SK-N-SH (cell line): ENCODE measurements around the gene VAMP7. TPM values are rescaled to one million over a fixed set of nuclear protein-coding genes. Genes with fewer than 3 reads are reported as not detected.

ENCODE experiments used
- CTCF ChIA-PET: fragments of 300-600, 350-600 bp; formaldehyde crosslinking; extraction: SDS; loops from one replicate; lab custom pipeline; 2021; lab: Yijun Ruan, JAX
- POLR2A ChIA-PET: fragments of 350-600 bp; sonication (Branson Sonifier 250); formaldehyde crosslinking; extraction: SDS; loops from one replicate; lab custom pipeline; 2020; ENCODE audit warnings: antibody characterized with exemption, inconsistent platforms; lab: Yijun Ruan, JAX
- DNase-seq: peaks from one replicate; pipeline ENCODE4 v3.0.0; 2012
- H2AFZ ChIP-seq: fragments of 200-600 bp; sonication (generic); 2 replicates; pipeline ENCODE4 v1.8.1; 2016; ENCODE audit warnings: antibody characterized with exemption, mild to moderate bottlenecking, low read depth
- H3F3A ChIP-seq: fragments of 200-600 bp; sonication (generic); replicated peaks from 2 replicates; pipeline ENCODE3; 2016; ENCODE audit warnings: antibody characterized with exemption, mild to moderate bottlenecking; ENCODE audit not compliant: insufficient read depth
- H3K27ac ChIP-seq, 2 experiments: fragments of 200-500 bp in 1 of 2; fragments of 200-600 bp in 1 of 2; sonication (Bioruptor generic) in 1 of 2; sonication (generic), shearing (Covaris generic) in 1 of 2; 2 replicates each; pipeline versions ENCODE4 v1.5.1 to v1.6.1; 2014 to 2016; ENCODE audit warnings: low read depth in 2 of 2, inconsistent platforms in 1 of 2, low read length in 1 of 2, mild to moderate bottlenecking in 1 of 2, mixed read lengths in 1 of 2
- H3K27me3 ChIP-seq: fragments of 200-600 bp; sonication (generic), shearing (Covaris generic); 2 replicates; pipeline ENCODE4 v1.6.1; 2016; ENCODE audit warnings: mixed run types; ENCODE audit not compliant: insufficient read depth
- H3K36me3 ChIP-seq, 2 experiments: fragments of 200-500 bp in 1 of 2; fragments of 200-600 bp in 1 of 2; sonication (Bioruptor generic) in 1 of 2; sonication (generic) in 1 of 2; replicated peaks in 1 of 2; 2 replicates each; pipeline versions ENCODE3 to v1.5.1; 2014 to 2016; ENCODE audit warnings: low read length in 1 of 2, mild to moderate bottlenecking in 1 of 2; ENCODE audit not compliant: insufficient read depth in 2 of 2, control insufficient read depth in 1 of 2
- H3K4me1 ChIP-seq, 2 experiments: fragments of 200-500 bp in 1 of 2; fragments of 200-600 bp in 1 of 2; sonication (Bioruptor generic) in 1 of 2; sonication (generic), shearing (Covaris generic) in 1 of 2; 2 replicates each; pipeline versions ENCODE4 v1.5.1 to v1.6.1; 2014 to 2016; ENCODE audit warnings: low read depth in 1 of 2, low read length in 1 of 2, mixed run types in 1 of 2; ENCODE audit not compliant: insufficient read depth in 2 of 2, control insufficient read depth in 1 of 2
- H3K4me2 ChIP-seq: fragments of 200-600 bp; sonication (generic), shearing (Covaris generic); 2 replicates; pipeline ENCODE4 v1.6.1; 2017; ENCODE audit warnings: mixed run types
- H3K4me3 ChIP-seq, 2 experiments: fragments of 200-500 bp in 1 of 2; fragments of 200-600 bp in 1 of 2; sonication (Bioruptor generic) in 1 of 2; sonication (generic), shearing (Covaris generic) in 1 of 2; 2 replicates each; pipeline versions ENCODE4 v1.5.1 to v1.8.1; 2014 to 2016; ENCODE audit warnings: low read depth in 2 of 2, inconsistent platforms in 1 of 2, low read length in 1 of 2, mild to moderate bottlenecking in 1 of 2, mixed read lengths in 1 of 2, moderate library complexity in 1 of 2
- H3K79me2 ChIP-seq: fragments of 200-600 bp; sonication (generic); 2 replicates; pipeline ENCODE4 v1.8.1; 2017; ENCODE audit warnings: mild to moderate bottlenecking; ENCODE audit not compliant: insufficient read depth
- H3K9ac ChIP-seq: fragments of 200-600 bp; sonication (generic); 2 replicates; pipeline ENCODE4 v1.6.1; 2017; ENCODE audit warnings: mixed run types
- H3K9me2 ChIP-seq: fragments of 200-600 bp; sonication (generic); 2 replicates; pipeline ENCODE4 v1.6.1; 2017; ENCODE audit warnings: mixed run types
- H3K9me3 ChIP-seq: fragments of 200-600 bp; sonication (generic); 2 replicates; pipeline ENCODE4 v1.6.1; 2017; ENCODE audit warnings: mixed run types, mild to moderate bottlenecking, moderate library complexity
- H4K20me1 ChIP-seq: fragments of 200-600 bp; sonication (generic); 2 replicates; pipeline ENCODE4 v1.6.1; 2017; ENCODE audit warnings: mild to moderate bottlenecking, mixed run types; ENCODE audit not compliant: insufficient read depth
- CHD2 ChIP-seq: fragments of 150-350 bp; IDR thresholded peaks from 2 replicates; pipeline ENCODE4 v1.6.1; 2018; ENCODE audit warnings: low read length; ENCODE audit not compliant: partially characterized antibody
- EP300 ChIP-seq, 2 experiments: IDR thresholded peaks; 2 replicates each; pipeline versions ENCODE4 v1.4.0 to v1.6.1; 2012; ENCODE audit warnings: borderline replicate concordance in 1 of 2, low read depth in 1 of 2, low read length in 1 of 2
- FOSL2 ChIP-seq: IDR thresholded peaks from 2 replicates; pipeline ENCODE4 v1.4.0; 2012; ENCODE audit warnings: low read depth, mild to moderate bottlenecking, moderate library complexity, borderline replicate concordance
- FOXM1 ChIP-seq: IDR thresholded peaks from 2 replicates; pipeline ENCODE4 v1.4.0; 2012; ENCODE audit warnings: low read depth, mild to moderate bottlenecking
- GABPA ChIP-seq: IDR thresholded peaks from 2 replicates; pipeline ENCODE4 v1.4.0; 2012; ENCODE audit warnings: low read depth, mild to moderate bottlenecking
- JUND ChIP-seq: IDR thresholded peaks from 2 replicates; pipeline ENCODE4 v1.4.0; 2012
- MEF2A ChIP-seq: IDR thresholded peaks from 2 replicates; pipeline ENCODE4 v1.4.0; 2012; ENCODE audit warnings: low read depth, borderline replicate concordance
- MXI1 ChIP-seq: IDR thresholded peaks from 2 replicates; pipeline ENCODE4 v1.6.1; 2012; ENCODE audit warnings: mild to moderate bottlenecking, low read depth, low read length, improper control_type of control experiment
- NRF1 ChIP-seq: IDR thresholded peaks from 2 replicates; pipeline ENCODE4 v1.6.1; 2012; ENCODE audit warnings: low read depth, mild to moderate bottlenecking, low read length
- REST ChIP-seq: IDR thresholded peaks from 2 replicates; pipeline ENCODE4 v1.6.1; 2012; ENCODE audit warnings: mild to moderate bottlenecking, low read depth, low read length, moderate library complexity
- SIN3A ChIP-seq: IDR thresholded peaks from 2 replicates; pipeline ENCODE4 v1.6.1; 2012; ENCODE audit warnings: low read depth, mild to moderate bottlenecking, low read length, moderate library complexity, borderline replicate concordance
- SMC3 ChIP-seq: IDR thresholded peaks from 2 replicates; pipeline ENCODE4 v1.6.1; 2012; ENCODE audit warnings: low read depth, low read length, improper control_type of control experiment
- TAF1 ChIP-seq: IDR thresholded peaks from 2 replicates; pipeline ENCODE4 v1.6.1; 2012; ENCODE audit warnings: low read depth, mild to moderate bottlenecking, low read length, moderate library complexity, borderline replicate concordance
- TCF12 ChIP-seq: IDR thresholded peaks from 2 replicates; pipeline ENCODE4 v1.4.0; 2012
- TEAD4 ChIP-seq: IDR thresholded peaks from 2 replicates; pipeline ENCODE4 v1.4.0; 2012; ENCODE audit warnings: mild to moderate bottlenecking, borderline replicate concordance; ENCODE audit not compliant: insufficient read depth
- USF1 ChIP-seq: IDR thresholded peaks from 2 replicates; pipeline ENCODE4 v1.4.0; 2012; ENCODE audit warnings: low read depth, borderline replicate concordance
- WGBS: methylation state at CpG from one replicate; pipeline ENCODE4 v1.1.6; 2017; ENCODE audit warnings: low lambda C conversion rate; 5-methylcytosine and 5-hydroxymethylcytosine counted together
- polyA plus RNA-seq, 3 experiments: library from polyadenylated mRNA; depleted of rRNA; stranded (reverse); fragments of >200 nt; gene quantifications; 2 replicates each; pipeline ENCODE4 v1.2.3, GENCODE V29; 2012

Gene VAMP7
- polyA plus RNA-seq, 1 of the 3 experiments (the other 2 are of a cell fraction), result 23.9 TPM

- H3K36me3 ChIP-seq, result peaks cover 65 to 76% of the 10 kb centered on the region in 2 experiments
- H3K9ac ChIP-seq, result no peak overlapping the region
- H3K9me2 ChIP-seq, result no peaks in the 10 kb centered on the region
Measured at GRCh38 chrX:155893521-155893920, 12.4 kb downstream of the VAMP7 start.

GRCh38 chrX:155896512-155896911 is 15.4 kb downstream of the VAMP7 start:
- POLR2A ChIA-PET, result no interaction called here
- no peak for DNase-seq
- Histone ChIP-seq H3K4me2 (no peak overlapping the region), H2AFZ (no peak overlapping the region), H3K4me1 (no peaks in the 10 kb centered on the region), H3K9me3 (no peaks in the 10 kb centered on the region), H3K9ac (no peak overlapping the region), H3K9me2 (no peaks in the 10 kb centered on the region), H3K27ac (no peak overlapping the region), H3K4me3 (no peak overlapping the region), H3F3A (no peaks in the 10 kb centered on the region), H3K27me3 (no peaks in the 10 kb centered on the region), H3K36me3 (peaks cover 69 to 84% of the 10 kb centered on the region in 2 experiments), H3K79me2 (peaks cover 12% of the 10 kb centered on the region; the same call in 1 of the 2 replicates), H4K20me1 (no peaks in the 10 kb centered on the region)
- 92% methylated on average over 4 of the region's 4 CpGs for WGBS
- CTCF ChIA-PET, result no interaction called here
- TF ChIP-seq MEF2A (no peak), GABPA (no peak), TAF1 (no peak), MXI1 (no peak), SIN3A (no peak), JUND (no peak), REST (no peak), USF1 (no peak), FOSL2 (no peak), FOXM1 (no peak)

More at GRCh38 chrX:155893521-155893920, 12.4 kb downstream of the VAMP7 start:
- Histone ChIP-seq H3K4me2 (no peak overlapping the region), H3K9me3 (no peaks in the 10 kb centered on the region), H3K79me2 (peaks cover 37% of the 10 kb centered on the region; the same call in 1 of the 2 replicates)
- CTCF ChIA-PET, result no interaction called here
- TF ChIP-seq TCF12 (no peak), SMC3 (no peak), CHD2 (no peak), MXI1 (no peak), NRF1 (no peak), EP300 (IDR thresholded peaks at IDR 0.05; ENCODE audit: borderline replicate concordance in 1 of 2, low read depth in 1 of 2, low read length in 1 of 2) (no peak), FOSL2 (no peak), REST (no peak), TEAD4 (no peak), JUND (no peak)
- TF ChIP-seq, all 33 proteins: peak for 0
- Histone ChIP-seq H3F3A (peaks cover 6% of the 10 kb centered on the region), H4K20me1 (no peaks in the 10 kb centered on the region), H3K27ac (no peak overlapping the region), H3K4me3 (no peak overlapping the region), H2AFZ (no peak overlapping the region), H3K4me1 (no peaks in the 10 kb centered on the region; a peak in 1 of 4 replicates), H3K27me3 (no peaks in the 10 kb centered on the region)
- POLR2A ChIA-PET, result no interaction called here
- DNase-seq, result no peak
- 77% methylated on average over 3 of the region's 3 CpGs for WGBS
